Activated CD8-positive, alpha-beta memory T cell treated with anti-CD3 and anti-CD28 coated beads for 36 hours (primary cell): Measurements from ENCODE around the gene CORO6. TPM values are rescaled to one million over a fixed set of nuclear protein-coding genes. Genes with fewer than 3 reads are reported as not detected.

Source experiments
- CTCF ChIA-PET: fragments of 350-600 bp; sonication (Branson Sonifier 250); formaldehyde crosslinking; loops from one replicate; lab custom pipeline; 2021; ENCODE audit warnings: antibody characterized with exemption; lab: Charles Lee
- POLR2A ChIA-PET: fragments of 350-600 bp; sonication (Branson Sonifier 250); formaldehyde crosslinking; loops from one replicate; lab custom pipeline; 2021; ENCODE audit warnings: antibody characterized with exemption; lab: Charles Lee
- total RNA-seq, 2 experiments: library from RNA; stranded (reverse); gene quantifications; one replicate each; pipeline ENCODE4 v1.2.3, GENCODE V29; 2021

The CORO6 gene
- total RNA-seq, 2 experiments from 2014 or later: 5.5 to 6.2 TPM

- CTCF ChIA-PET: no interaction called here
- POLR2A ChIA-PET: no interaction called here
These were observed 19.5 kb downstream of the CORO6 start for GRCh38 chr17:29603109-29603674.

GRCh38 chr17:29597361-29598172 lies 25.1 kb downstream of the CORO6 start:
- POLR2A ChIA-PET: no interaction called here

GRCh38 chr17:29596811-29597210 lies 25.9 kb downstream of the CORO6 start:
- ChIA-PET POLR2A (no interaction called here), CTCF (interaction anchor here (0.5 to 2.9 kb wide), 3 partner anchors 10 to 28 kb away, joined by 3 to 12 read pairs (median 4); partner anchors contain the start of gene TP53I13)

More at GRCh38 chr17:29597361-29598172, 25.1 kb downstream of the CORO6 start:
- CTCF ChIA-PET: interaction anchor here (1.1 to 2.9 kb wide), 3 partner anchors 16 to 29 kb away, joined by 3 to 12 read pairs (median 4); partner anchors contain the start of gene TP53I13

DNA sequence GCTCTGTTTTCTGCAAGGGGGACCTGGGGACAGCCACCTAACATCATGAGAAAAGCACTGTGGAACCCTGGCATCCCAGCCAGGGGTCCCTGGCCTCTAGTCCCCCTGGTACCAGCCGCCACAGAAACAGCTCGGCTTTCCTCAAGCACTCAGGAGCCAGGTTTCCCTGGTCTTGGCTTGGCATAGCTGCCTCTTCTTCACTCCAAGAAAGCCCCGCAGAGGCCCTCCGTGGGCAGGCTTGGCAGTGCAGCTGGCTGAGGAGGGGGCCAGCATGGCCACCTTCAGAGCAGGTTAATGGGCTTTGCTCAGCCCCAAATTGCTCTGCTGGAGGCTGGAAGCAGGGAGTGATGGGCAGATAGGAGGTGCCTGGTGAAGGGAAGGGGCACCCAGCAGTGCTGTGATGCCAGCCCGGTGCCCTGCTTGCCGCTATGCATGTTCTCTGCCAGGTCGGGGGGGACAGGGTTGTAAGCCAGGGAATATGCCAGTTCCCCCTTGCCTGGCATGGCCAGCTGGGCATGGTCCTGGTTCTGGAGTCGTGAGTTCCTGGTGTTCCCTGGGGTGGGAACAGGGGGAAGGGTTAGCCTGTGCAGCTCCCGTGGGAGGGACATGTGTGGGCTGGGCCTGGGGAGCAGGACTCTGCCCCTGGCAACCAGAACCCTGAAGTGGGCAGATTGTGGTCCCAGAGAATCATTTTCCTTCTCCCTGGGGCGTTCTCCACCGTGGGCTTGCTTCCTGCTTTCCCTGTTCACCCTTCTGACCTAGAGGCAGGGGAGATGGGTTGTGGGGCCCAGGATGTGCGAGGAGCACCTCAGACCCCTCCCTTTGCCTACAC lies 26.6 kb downstream of the CORO6 start:
- ChIA-PET POLR2A (no interaction called here), CTCF (interaction anchor here (0.5 to 2.9 kb wide), 2 partner anchors 11 to 17 kb away, joined by 4 to 12 read pairs; no protein-coding TSS in a partner anchor)

DNA sequence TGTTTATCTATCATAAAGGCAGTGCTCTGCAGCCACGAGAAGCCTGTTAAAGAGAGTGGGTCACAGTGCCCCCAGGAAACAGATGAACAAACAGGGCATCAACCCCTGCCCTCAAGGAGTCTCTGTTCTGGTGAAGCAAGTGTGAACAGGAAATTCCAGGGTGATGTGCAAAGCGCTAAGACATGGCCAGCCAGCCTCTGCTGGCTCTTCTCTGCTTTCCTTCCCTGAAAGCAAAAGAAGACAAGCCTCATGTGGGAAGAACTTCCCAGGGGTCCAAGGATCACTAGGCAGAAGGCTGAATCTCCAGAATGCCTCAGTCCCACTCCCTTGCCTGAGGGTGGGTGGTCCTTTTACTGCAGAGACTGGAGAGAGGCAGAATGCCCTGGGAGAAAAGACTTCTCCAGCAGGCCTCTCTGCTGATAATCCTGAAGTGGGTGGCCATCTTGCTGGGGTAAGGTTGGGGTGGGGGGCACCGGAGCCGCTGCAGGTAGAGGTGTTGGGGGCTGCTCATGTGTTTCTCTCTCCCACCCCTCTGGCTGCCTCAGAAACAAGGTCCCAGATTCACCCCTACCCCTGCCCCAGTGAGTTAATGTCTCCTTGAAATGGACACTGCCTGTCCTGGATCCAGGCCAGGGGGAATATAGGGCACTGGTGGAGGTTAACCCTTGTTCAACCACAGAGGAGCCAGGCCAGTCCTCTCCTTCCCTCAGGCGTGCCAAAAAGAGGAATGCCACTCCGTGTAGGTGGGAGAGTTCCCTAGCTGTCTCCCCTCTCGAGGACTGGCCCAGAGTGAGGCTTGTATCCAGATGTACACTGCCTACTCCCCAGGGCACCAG lies 27.4 kb downstream of the CORO6 start:
- ChIA-PET POLR2A (interaction anchor here (1.4 kb wide), 1 partner anchor 301 kb away, joined by 3 read pairs; the partner anchor contains the start of gene NUFIP2), CTCF (interaction anchor here (2.9 to 4.7 kb wide), 2 partner anchors 18 to 20 kb away, joined by 12 to 97 read pairs; no protein-coding TSS in a partner anchor)

DNA sequence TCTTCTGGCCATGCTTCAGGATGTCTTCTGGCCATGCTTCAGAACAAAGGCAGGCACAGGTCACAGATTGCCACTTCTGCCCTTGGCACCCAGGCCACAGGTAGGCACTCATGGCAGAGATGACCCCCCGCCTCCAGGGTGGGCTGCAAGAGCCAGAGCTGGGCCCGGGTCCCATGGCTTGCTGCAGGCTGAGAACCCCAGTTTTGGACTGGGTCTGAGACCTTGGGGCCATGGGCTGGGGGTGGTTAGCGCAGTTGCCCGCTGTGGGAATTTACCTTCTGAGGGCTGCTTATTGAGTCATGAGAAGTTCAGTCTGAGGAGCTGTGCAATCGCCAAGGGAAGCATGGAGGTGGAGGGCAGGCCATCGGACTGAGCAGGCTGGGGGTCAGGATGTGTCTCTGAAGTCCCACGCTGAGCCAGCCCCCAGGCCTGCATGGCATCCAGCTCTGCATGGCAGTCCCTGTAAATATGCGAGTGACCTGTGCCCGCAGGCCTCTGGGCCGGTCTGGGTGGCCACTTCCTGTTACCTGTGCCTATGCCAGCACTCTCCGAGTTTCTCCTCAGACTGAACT lies 28.1 kb downstream of the CORO6 start:
- CTCF ChIA-PET: interaction anchor here (1.0 to 4.7 kb wide), 3 partner anchors 21 to 415 kb away, joined by 3 to 97 read pairs (median 5); partner anchors contain the start of gene MYO18A
- POLR2A ChIA-PET: interaction anchor here (0.6 to 3.9 kb wide), 4 partner anchors 22 to 300 kb away, joined by 3 to 17 read pairs (median 4); partner anchors contain the start of gene NUFIP2

GRCh38 chr17:29593591-29594518 lies 28.9 kb downstream of the CORO6 start:
- ChIA-PET POLR2A (interaction anchor here (0.6 to 3.9 kb wide), 7 partner anchors 20 to 300 kb away, joined by 3 to 17 read pairs (median 4); partner anchors contain the start of gene NUFIP2), CTCF (interaction anchor here (0.6 to 4.7 kb wide), 8 partner anchors 17 to 414 kb away, joined by 3 to 97 read pairs (median 6); partner anchors contain the start of gene MYO18A)

DNA sequence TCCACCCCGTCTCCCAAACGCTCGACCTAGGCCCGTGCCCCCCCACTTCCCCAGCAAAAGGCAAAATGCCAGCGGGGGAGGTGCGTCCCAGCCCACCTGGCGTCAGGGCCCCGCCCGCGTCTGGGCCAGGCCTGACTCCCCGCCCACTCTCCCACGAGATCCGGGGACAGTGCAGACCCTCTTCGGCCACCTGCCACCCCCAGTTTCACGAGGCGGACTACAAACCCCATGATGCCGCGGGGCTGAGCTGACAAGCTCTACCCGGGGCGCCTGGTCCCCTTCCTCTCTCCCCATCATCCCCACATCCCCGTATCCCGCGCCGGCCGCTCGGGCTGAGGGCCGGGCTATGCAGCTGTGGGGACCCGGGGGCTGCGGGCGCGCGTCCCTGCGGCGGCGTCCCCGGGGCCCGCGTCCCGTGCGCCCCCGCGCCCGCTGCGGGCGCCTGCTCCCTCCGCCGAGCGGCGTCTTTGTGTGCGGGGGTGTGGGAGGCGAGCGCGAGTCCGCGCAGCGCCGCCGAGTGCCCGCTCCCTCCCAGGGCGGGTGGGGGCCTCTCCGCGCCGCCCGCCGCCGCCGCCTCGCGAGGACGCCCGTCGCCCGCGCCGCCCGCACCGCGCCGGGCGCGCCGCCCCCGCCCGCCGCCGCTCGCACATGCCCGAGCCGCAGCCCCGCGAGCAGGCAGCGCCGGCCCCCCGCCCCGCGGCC lies 29.7 kb downstream of the CORO6 start, which contains the start of gene ANKRD13B:
Gene ANKRD13B (plus strand): TSS at position 283 of the 702 bp plus-strand sequence. CDS start 490 bp downstream, outside the sequence.
- ChIA-PET POLR2A (interaction anchor here (0.5 to 3.9 kb wide), 7 partner anchors 13 to 299 kb away, joined by 3 to 17 read pairs (median 4); partner anchors contain the start of gene NUFIP2), CTCF (interaction anchor here (0.6 to 4.7 kb wide), 12 partner anchors 12 to 339 kb away, joined by 3 to 97 read pairs (median 5); no protein-coding TSS in a partner anchor)

DNA sequence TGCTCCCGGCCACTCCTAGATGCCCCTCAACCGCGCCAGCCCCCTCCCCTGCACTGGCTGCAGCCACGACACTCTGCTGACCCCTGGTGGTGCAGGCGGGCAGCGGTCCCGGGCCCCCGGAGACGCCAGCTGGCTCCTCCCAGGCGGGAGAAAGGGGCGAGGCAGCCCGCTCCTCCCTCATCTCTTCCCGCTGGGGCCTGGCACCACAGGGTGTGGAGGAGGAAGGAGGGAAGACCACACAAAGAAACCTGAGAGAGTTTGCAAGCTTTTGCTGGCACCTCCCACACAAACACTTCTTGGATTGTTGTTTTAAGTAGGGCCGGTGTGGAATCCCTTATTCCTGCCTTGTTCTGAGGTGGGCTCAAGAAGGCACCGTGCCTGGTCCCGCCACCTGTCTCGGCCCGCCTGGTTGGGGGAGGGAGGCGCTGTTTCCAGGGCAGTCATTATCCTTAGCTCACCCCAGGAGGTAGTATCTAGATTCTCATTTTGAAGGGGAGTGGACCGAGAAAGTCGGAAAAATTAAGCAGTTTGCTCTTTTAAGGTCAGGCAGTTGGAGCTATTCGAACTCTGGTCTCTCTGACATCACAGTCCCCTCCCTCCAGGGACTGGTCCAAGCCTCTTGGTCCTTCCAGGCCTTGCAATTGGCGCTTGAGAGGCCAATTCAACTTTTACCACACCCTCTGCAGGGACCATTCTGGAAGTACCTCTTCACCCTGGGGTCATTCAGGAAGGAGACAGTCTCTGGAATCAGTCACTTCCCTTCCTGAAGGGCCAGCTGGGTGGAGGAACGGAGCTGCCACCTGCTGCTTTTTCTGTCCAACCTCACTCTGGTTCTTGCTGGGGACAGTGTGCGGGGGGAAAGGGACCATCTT lies 30.7 kb downstream of the CORO6 start:
- POLR2A ChIA-PET: interaction anchor here (0.5 to 3.9 kb wide), 9 partner anchors 11 to 298 kb away, joined by 3 to 17 read pairs (median 4); partner anchors contain the start of genes ABHD15, NUFIP2 and TP53I13
- CTCF ChIA-PET: interaction anchor here (0.8 to 4.7 kb wide), 18 partner anchors 11 to 340 kb away, joined by 3 to 97 read pairs (median 4); partner anchors contain the start of gene ABHD15

- ChIA-PET CTCF (interaction anchor here (0.6 to 4.7 kb wide), 16 partner anchors 10 to 300 kb away, joined by 3 to 97 read pairs (median 4); partner anchors contain the start of gene ABHD15), POLR2A (interaction anchor here (0.6 to 3.9 kb wide), 6 partner anchors 10 to 339 kb away, joined by 3 to 17 read pairs (median 4); partner anchors contain the start of genes ABHD15 and TP53I13)
These were observed 31.5 kb downstream of the CORO6 start for GRCh38 chr17:29591146-29591736.

GRCh38 chr17:29590411-29591145 lies 32.1 kb downstream of the CORO6 start:
- ChIA-PET POLR2A (interaction anchor here (0.8 to 3.9 kb wide), 3 partner anchors 23 to 340 kb away, joined by 3 to 17 read pairs (median 9); partner anchors contain the start of genes ABHD15 and TP53I13), CTCF (interaction anchor here (0.6 to 4.7 kb wide), 9 partner anchors 10 to 192 kb away, joined by 3 to 97 read pairs (median 6); no protein-coding TSS in a partner anchor)

DNA sequence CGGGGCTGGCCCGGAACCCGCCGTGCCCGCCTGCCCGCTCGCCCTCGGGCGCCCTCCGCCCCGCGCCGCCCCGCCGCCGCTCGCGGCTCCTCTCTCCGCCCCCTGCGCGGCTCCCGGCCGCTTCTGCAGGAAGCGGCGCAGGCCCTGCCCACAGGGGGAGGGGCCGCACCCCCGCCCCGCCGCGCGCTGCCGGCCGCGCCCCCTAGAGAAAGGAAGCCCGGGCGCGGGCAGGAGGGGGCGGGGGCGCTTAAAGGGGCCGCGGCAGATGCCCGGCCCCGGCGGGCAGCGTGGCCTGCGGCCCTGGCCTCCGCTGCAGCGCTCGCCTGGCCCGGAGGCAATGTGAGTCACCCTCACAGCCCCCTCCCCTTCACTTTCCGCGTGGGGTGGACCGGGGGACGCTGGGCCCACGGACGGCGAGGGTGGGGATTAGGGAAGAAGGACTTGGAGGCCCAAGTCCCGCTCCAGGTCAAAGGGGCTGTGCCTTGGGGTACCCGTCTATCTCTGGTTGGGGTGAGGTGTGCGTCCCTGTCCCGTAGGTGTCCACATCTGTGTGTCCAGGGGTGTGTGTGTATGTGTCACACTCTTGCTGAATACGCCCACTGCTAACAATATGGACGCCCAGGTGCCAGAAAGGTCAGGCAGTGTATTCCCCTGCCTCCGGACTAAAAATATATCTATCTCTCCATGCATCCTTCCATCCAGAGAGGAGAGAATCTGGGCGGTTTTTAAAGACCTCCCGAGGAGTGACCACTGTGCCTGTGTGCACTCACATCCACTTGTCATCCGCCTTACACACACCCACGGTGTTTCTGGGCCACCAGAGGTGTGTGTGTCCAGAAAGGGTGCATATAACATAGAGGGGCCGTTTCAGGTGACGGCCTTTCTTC lies 32.9 kb downstream of the CORO6 start, which contains the start of gene GIT1:
Gene GIT1 (minus strand): TSS at position 125 of the 887 bp plus-strand sequence. CDS start 270 bp downstream, outside the sequence.
- POLR2A ChIA-PET: interaction anchor here (1.4 to 2.0 kb wide), 3 partner anchors 9 to 24 kb away, joined by 3 to 9 read pairs (median 4); partner anchors contain the start of genes ABHD15 and TP53I13
- CTCF ChIA-PET: interaction anchor here (1.4 to 6.4 kb wide), 4 partner anchors 9 to 27 kb away, joined by 3 to 39 read pairs (median 22); no protein-coding TSS in a partner anchor
